Muscle layer of duodenum (tissue), 2 donors: ENCODE measurements around the gene WNT8A.
"Not testable (repeated sequence)": the region's sequence is repeated elsewhere in the genome, so short reads cannot be mapped to it uniquely, and the experiment has no call there.

Experiments used
- H3K27ac ChIP-seq: one replicate; pipeline ENCODE4 v1.7.0; 2013; ENCODE audit warnings: mild to moderate bottlenecking, low read length
- H3K27me3 ChIP-seq: one replicate; pipeline ENCODE4 v1.7.0; 2013; ENCODE audit warnings: low read depth, mild to moderate bottlenecking, control low read depth, low read length
- H3K36me3 ChIP-seq, 2 donors: one replicate each; pipeline ENCODE4 v1.7.0; 2013; ENCODE audit warnings: low read length in 2 of 2, control low read depth in 1 of 2, mild to moderate bottlenecking in 1 of 2; ENCODE audit not compliant: insufficient read depth in 2 of 2, control insufficient read depth in 1 of 2
- H3K4me1 ChIP-seq, 2 donors: one replicate each; pipeline ENCODE4 v1.7.0; 2013; ENCODE audit warnings: low read length in 2 of 2, mild to moderate bottlenecking in 2 of 2, control low read depth in 1 of 2, moderate library complexity in 1 of 2; ENCODE audit not compliant: insufficient read depth in 2 of 2, control insufficient read depth in 1 of 2
- H3K4me3 ChIP-seq, 2 donors: one replicate each; pipeline ENCODE4 v1.7.0; 2013; ENCODE audit warnings: low read length in 2 of 2, low read depth in 1 of 2, mild to moderate bottlenecking in 1 of 2
- H3K9me3 ChIP-seq, 2 donors: one replicate each; pipeline ENCODE4 v1.7.0; 2013; ENCODE audit warnings: low read length in 2 of 2, control low read depth in 1 of 2, mild to moderate bottlenecking in 1 of 2; ENCODE audit not compliant: control insufficient read depth in 1 of 2
- donor health status: healthy.

The WNT8A gene

GRCh38 chr5:138054847-138055558 lies 28.8 kb upstream of the WNT8A start:
- Histone ChIP-seq H3K27ac (no peak overlapping the region), H3K27me3 (no peaks in the 10 kb centered on the region), H3K9me3 (no peaks in the 10 kb centered on the region), H3K4me3 (peak overlapping the region in 1 of 2 donors; percentile 28), H3K36me3 (no peaks in the 10 kb centered on the region), H3K4me1 (peaks cover 0 to 3% of the 10 kb centered on the region in 2 donors)

GRCh38 chr5:138064526-138064925 lies 19.3 kb upstream of the WNT8A start:
- Histone ChIP-seq H3K9me3 (no peaks in the 10 kb centered on the region), H3K4me3 (no peak overlapping the region), H3K4me1 (no peaks in the 10 kb centered on the region), H3K36me3 (no peaks in the 10 kb centered on the region), H3K27ac (no peak overlapping the region), H3K27me3 (no peaks in the 10 kb centered on the region)

- Histone ChIP-seq H3K27me3 (no peaks in the 10 kb centered on the region), H3K4me3 (no peak overlapping the region), H3K9me3 (no peaks in the 10 kb centered on the region), H3K4me1 (no peaks in the 10 kb centered on the region), H3K27ac (no peak overlapping the region), H3K36me3 (no peaks in the 10 kb centered on the region)
Observed at GRCh38 chr5:138065102-138065501, 18.7 kb upstream of the WNT8A start.

- H3K4me1 ChIP-seq = no peaks in the 10 kb centered on the region
- no peaks in the 10 kb centered on the region for H3K9me3 ChIP-seq
- H3K4me3 ChIP-seq = no peak overlapping the region
- H3K27ac ChIP-seq = no peak overlapping the region
- H3K36me3 ChIP-seq = no peaks in the 10 kb centered on the region
- H3K27me3 ChIP-seq = no peaks in the 10 kb centered on the region
Observed at GRCh38 chr5:138067945-138068344, 15.9 kb upstream of the WNT8A start.

GRCh38 chr5:138068742-138069600 lies 14.9 kb upstream of the WNT8A start:
- H3K9me3 ChIP-seq = no peaks in the 10 kb centered on the region
- no peaks in the 10 kb centered on the region for H3K36me3 ChIP-seq
- no peak overlapping the region for H3K27ac ChIP-seq
- no peaks in the 10 kb centered on the region for H3K27me3 ChIP-seq
- no peaks in the 10 kb centered on the region for H3K4me1 ChIP-seq
- no peak overlapping the region for H3K4me3 ChIP-seq

GRCh38 chr5:138070026-138070425 lies 13.8 kb upstream of the WNT8A start:
- not testable (repeated sequence) for H3K36me3 ChIP-seq, H3K4me1 ChIP-seq, H3K27ac ChIP-seq, H3K27me3 ChIP-seq, H3K9me3 ChIP-seq, H3K4me3 ChIP-seq

GRCh38 chr5:138077064-138077696 lies 6.7 kb upstream of the WNT8A start:
- H3K4me1 ChIP-seq = no peaks in the 10 kb centered on the region
- H3K27ac ChIP-seq = no peak overlapping the region
- no peak overlapping the region for H3K4me3 ChIP-seq
- no peaks in the 10 kb centered on the region for H3K9me3 ChIP-seq
- no peaks in the 10 kb centered on the region for H3K36me3 ChIP-seq
- no peaks in the 10 kb centered on the region for H3K27me3 ChIP-seq

- Histone ChIP-seq H3K36me3 (no peaks in the 10 kb centered on the region), H3K27ac (no peak overlapping the region), H3K4me1 (no peaks in the 10 kb centered on the region), H3K27me3 (no peaks in the 10 kb centered on the region), H3K9me3 (no peaks in the 10 kb centered on the region), H3K4me3 (no peak overlapping the region)
Observed at GRCh38 chr5:138078006-138078643, 5.7 kb upstream of the WNT8A start.

- Histone ChIP-seq H3K36me3 (no peaks in the 10 kb centered on the region), H3K4me1 (no peaks in the 10 kb centered on the region), H3K4me3 (no peak overlapping the region), H3K27ac (no peak overlapping the region), H3K9me3 (no peaks in the 10 kb centered on the region), H3K27me3 (no peaks in the 10 kb centered on the region)
Observed at GRCh38 chr5:138082033-138082432, 1.8 kb upstream of the WNT8A start.

- Histone ChIP-seq H3K36me3 (no peaks in the 10 kb centered on the region), H3K4me1 (no peaks in the 10 kb centered on the region), H3K27me3 (no peaks in the 10 kb centered on the region), H3K27ac (no peak overlapping the region), H3K4me3 (no peak overlapping the region), H3K9me3 (no peaks in the 10 kb centered on the region)
Observed at GRCh38 chr5:138091685-138092084, 7.9 kb downstream of the WNT8A start.

GRCh38 chr5:138092301-138092700 lies 8.5 kb downstream of the WNT8A start:
- Histone ChIP-seq H3K4me1 (no peaks in the 10 kb centered on the region), H3K4me3 (no peak overlapping the region), H3K36me3 (no peaks in the 10 kb centered on the region), H3K27ac (no peak overlapping the region), H3K9me3 (no peaks in the 10 kb centered on the region), H3K27me3 (no peaks in the 10 kb centered on the region)
